H1 (cell line): ENCODE data around the gene GRIA4. TPM values are rescaled to one million over a fixed set of nuclear protein-coding genes. Genes with fewer than 3 reads are reported as not detected.

ENCODE experiments used
- CTCF ChIA-PET: fragments of 300-600 bp; sonication (Branson Sonifier 250); formaldehyde crosslinking; loops from one replicate; lab custom pipeline; 2021; ENCODE audit not compliant: partially characterized antibody; lab: Charles Lee
- POLR2A ChIA-PET: fragments of 300-600 bp; sonication (Branson Sonifier 250); formaldehyde crosslinking; loops from one replicate; lab custom pipeline; 2021; ENCODE audit warnings: inconsistent platforms; ENCODE audit not compliant: partially characterized antibody; lab: Charles Lee
- DNase-seq, 2 experiments: peaks; one replicate each; pipeline versions ENCODE4 v3.0.0 to v3.0.0-alpha.2; 2010 to 2022; ENCODE audit warnings: low spot score in 2 of 2, low read depth in 1 of 2, mixed read lengths in 1 of 2
- FAIRE-seq: peaks from 2 replicates; lab custom pipeline; 2011; peaks lifted over from hg19 to GRCh38; lab: Jason Lieb, UNC
- H2AFZ ChIP-seq: 2 replicates; pipeline ENCODE4 v1.8.1; 2012; ENCODE audit warnings: low read length, inconsistent platforms
- H2AK5ac ChIP-seq: 2 replicates; pipeline ENCODE4 v1.6.1; 2013; ENCODE audit warnings: low read depth, low read length
- H2BK120ac ChIP-seq: replicated peaks from 2 replicates; pipeline ENCODE3; 2013; ENCODE audit warnings: low read depth, low read length, inconsistent platforms
- H2BK12ac ChIP-seq: 2 replicates; pipeline ENCODE4 v1.6.1; 2013; ENCODE audit warnings: low read depth, low read length
- H2BK15ac ChIP-seq: 2 replicates; pipeline ENCODE4 v1.6.1; 2013; ENCODE audit warnings: low read length
- H2BK20ac ChIP-seq: 2 replicates; pipeline ENCODE4 v1.6.1; 2013; ENCODE audit warnings: low read length
- H2BK5ac ChIP-seq: 2 replicates; pipeline ENCODE4 v1.6.1; 2013; ENCODE audit warnings: low read depth, low read length
- H3K14ac ChIP-seq: 2 replicates; pipeline ENCODE4 v1.6.1; 2013; ENCODE audit warnings: inconsistent platforms; ENCODE audit not compliant: insufficient read length
- H3K18ac ChIP-seq: 2 replicates; pipeline ENCODE4 v1.6.1; 2013; ENCODE audit warnings: low read length; ENCODE audit errors: extremely low read depth
- H3K23ac ChIP-seq: 2 replicates; pipeline ENCODE4 v1.6.1; 2013; ENCODE audit warnings: inconsistent platforms; ENCODE audit not compliant: insufficient read length
- H3K23me2 ChIP-seq: 2 replicates; pipeline ENCODE4 v1.6.1; 2013; ENCODE audit warnings: low read depth, low read length
- H3K27ac ChIP-seq: 2 replicates; pipeline ENCODE4 v1.6.1; 2011; ENCODE audit warnings: low read depth, low read length, inconsistent platforms
- H3K27me3 ChIP-seq, 4 experiments: replicated peaks in 1 of 4; 1 replicate in 1 of 4; 2 replicates in 3 of 4; pipeline versions ENCODE4 v1.6.1 to v1.8.1; 2011 to 2013; ENCODE audit warnings: low read length in 3 of 4, mild to moderate bottlenecking in 3 of 4, inconsistent platforms in 2 of 4, mixed read lengths in 2 of 4, moderate library complexity in 1 of 4; ENCODE audit not compliant: control insufficient read depth in 3 of 4, insufficient read depth in 3 of 4; ENCODE audit errors: extremely low read depth in 1 of 4
- H3K36me3 ChIP-seq, 4 experiments: 2 replicates each; pipeline versions ENCODE4 v1.6.1 to v1.8.1; 2011 to 2013; ENCODE audit warnings: mild to moderate bottlenecking in 4 of 4, low read length in 3 of 4, moderate library complexity in 2 of 4, control low read depth in 1 of 4, inconsistent platforms in 1 of 4; ENCODE audit not compliant: insufficient read depth in 4 of 4, control insufficient read depth in 2 of 4
- H3K4ac ChIP-seq: replicated peaks from 2 replicates; pipeline ENCODE3; 2013; ENCODE audit warnings: low read length, low read depth, mixed read lengths, inconsistent platforms; ENCODE audit not compliant: insufficient read length
- H3K4me1 ChIP-seq, 4 experiments: replicated peaks in 1 of 4; 1 replicate in 1 of 4; 2 replicates in 3 of 4; pipeline versions ENCODE4 v1.6.1 to v1.8.1; 2011 to 2013; ENCODE audit warnings: low read length in 3 of 4, inconsistent platforms in 2 of 4, mixed read lengths in 1 of 4; ENCODE audit not compliant: insufficient read depth in 4 of 4, control insufficient read depth in 3 of 4
- H3K4me2 ChIP-seq, 2 experiments: 2 replicates each; pipeline versions ENCODE4 v1.6.1 to v1.8.1; 2011 to 2013; ENCODE audit warnings: low read depth in 2 of 2, low read length in 2 of 2, control low read depth in 1 of 2, inconsistent platforms in 1 of 2, mild to moderate bottlenecking in 1 of 2; ENCODE audit not compliant: insufficient read depth in 1 of 2
- H3K4me3 ChIP-seq, 4 experiments: fragments of 200-600, 300-600 bp in 1 of 4; sonication (generic), shearing (Covaris generic), sonication (Bioruptor Twin) in 1 of 4; 2 replicates each; pipeline versions ENCODE4 v1.5.1 to v1.8.1; 2011 to 2016; ENCODE audit warnings: low read length in 4 of 4, low read depth in 3 of 4, control low read depth in 2 of 4, inconsistent platforms in 2 of 4, mild to moderate bottlenecking in 2 of 4, mixed read lengths in 1 of 4, moderate library complexity in 1 of 4; ENCODE audit not compliant: insufficient read depth in 2 of 4; ENCODE audit errors: extremely low read depth in 1 of 4
- H3K56ac ChIP-seq: replicated peaks from 2 replicates; pipeline ENCODE3; 2013; ENCODE audit warnings: low read depth, mild to moderate bottlenecking, mixed read lengths, low read length, inconsistent platforms; ENCODE audit not compliant: insufficient read length
- H3K79me1 ChIP-seq: 2 replicates; pipeline ENCODE4 v1.6.1; 2013; ENCODE audit warnings: low read depth, low read length, control low read depth
- H3K79me2 ChIP-seq, 2 experiments: 2 replicates each; pipeline versions ENCODE4 v1.6.1 to v1.8.1; 2012 to 2013; ENCODE audit warnings: low read length in 2 of 2, mild to moderate bottlenecking in 2 of 2, inconsistent platforms in 1 of 2; ENCODE audit not compliant: insufficient read depth in 2 of 2, control insufficient read depth in 1 of 2
- H3K9ac ChIP-seq, 4 experiments: replicated peaks in 1 of 4; 1 replicate in 1 of 4; 2 replicates in 3 of 4; pipeline versions ENCODE4 v1.6.1 to v1.8.1; 2011 to 2013; ENCODE audit warnings: low read depth in 3 of 4, low read length in 3 of 4, control low read depth in 2 of 4, mild to moderate bottlenecking in 2 of 4, moderate library complexity in 2 of 4, inconsistent platforms in 1 of 4; ENCODE audit errors: extremely low read depth in 1 of 4
- H3K9me3 ChIP-seq, 2 experiments: 2 replicates each; pipeline versions ENCODE4 v1.6.1 to v1.8.1; 2012 to 2013; ENCODE audit warnings: mild to moderate bottlenecking in 2 of 2, moderate library complexity in 2 of 2, control low read depth in 1 of 2, inconsistent platforms in 1 of 2, low read depth in 1 of 2, low read length in 1 of 2, mixed read lengths in 1 of 2; ENCODE audit not compliant: insufficient read depth in 2 of 2
- H4K20me1 ChIP-seq, 2 experiments: replicated peaks in 1 of 2; 2 replicates each; pipeline versions ENCODE3 to v1.8.1; 2011 to 2013; ENCODE audit warnings: inconsistent platforms in 2 of 2, low read length in 2 of 2, mild to moderate bottlenecking in 1 of 2; ENCODE audit not compliant: insufficient read depth in 2 of 2, control insufficient read depth in 1 of 2
- H4K5ac ChIP-seq: 2 replicates; pipeline ENCODE4 v1.6.1; 2013; ENCODE audit warnings: low read length, low read depth, mixed read lengths, inconsistent platforms; ENCODE audit not compliant: insufficient read length
- H4K8ac ChIP-seq: 2 replicates; pipeline ENCODE4 v1.8.0; 2013; ENCODE audit warnings: mild to moderate bottlenecking, moderate library complexity, low read length, inconsistent platforms; ENCODE audit not compliant: insufficient read depth; ENCODE audit errors: extremely low read depth
- H4K91ac ChIP-seq: replicated peaks from 2 replicates; pipeline ENCODE3; 2013; ENCODE audit warnings: low read length, mixed read lengths, inconsistent platforms; ENCODE audit not compliant: insufficient read length
- CTCF ChIP-seq, 3 experiments: IDR thresholded peaks; 1 replicate in 2 of 3; 2 replicates in 1 of 3; pipeline versions ENCODE4 v1.5.1 to v1.6.1; 2011; ENCODE audit warnings: low read length in 3 of 3, mild to moderate bottlenecking in 3 of 3, inconsistent platforms in 2 of 3, low read depth in 1 of 3, moderate library complexity in 1 of 3; ENCODE audit not compliant: insufficient read depth in 1 of 3; ENCODE audit errors: control extremely low read depth in 1 of 3
- GTF2F1 ChIP-seq: IDR thresholded peaks from 2 replicates; pipeline ENCODE4 v1.6.1; 2012; ENCODE audit warnings: low read depth, low read length, improper control_type of control experiment, borderline replicate concordance
- RAD21 ChIP-seq, 2 experiments: IDR thresholded peaks in 1 of 2; conservative IDR thresholded peaks in 1 of 2; 2 replicates each; pipeline ENCODE4 v1.6.1; 2011; ENCODE audit warnings: low read depth in 2 of 2, low read length in 2 of 2, improper control_type of control experiment in 1 of 2, inconsistent platforms in 1 of 2, mild to moderate bottlenecking in 1 of 2, moderate library complexity in 1 of 2
- RXRA ChIP-seq: IDR thresholded peaks from 2 replicates; pipeline ENCODE4 v1.6.1; 2011; ENCODE audit warnings: low read depth, mild to moderate bottlenecking, low read length, moderate library complexity; ENCODE audit not compliant: insufficient read depth
- SUZ12 ChIP-seq: fragments of 200-600 bp; sonication (generic); IDR thresholded peaks from 2 replicates; pipeline ENCODE4 v1.6.1; 2012; ENCODE audit warnings: mild to moderate bottlenecking, inconsistent platforms, low read length, moderate library complexity, mixed read lengths
- WGBS, 2 experiments: shearing (Covaris generic) in 1 of 2; methylation state at CpG; one replicate each; pipeline versions ENCODE4 v1.1.6 to v1.1.7; 2013 to 2015; ENCODE audit warnings: low lambda C conversion rate in 2 of 2, mixed read lengths in 2 of 2, inconsistent platforms in 1 of 2, low coverage in 1 of 2, missing lambda C conversion rate in 1 of 2; ENCODE audit not compliant: insufficient replicate concordance in 2 of 2, insufficient coverage in 1 of 2, insufficient read length in 1 of 2; ENCODE audit errors: extremely low coverage in 1 of 2, missing lambda C conversion rate in 1 of 2; 5-methylcytosine and 5-hydroxymethylcytosine counted together
- polyA plus RNA-seq, 7 experiments: library from polyadenylated mRNA; depleted of rRNA in 3 of 7; stranded (reverse) in 5 of 7; unstranded in 2 of 7; fragments of >200 nt in 5 of 7; fragments of 200-250 nt in 2 of 7; gene quantifications; 1 replicate in 5 of 7; 2 replicates in 1 of 7; 4 replicates in 1 of 7; pipeline versions ENCODE4 v1.2.1 to v1.2.3, GENCODE V29; 2011 to 2013; ENCODE audit warnings: missing spikeins in 2 of 7, mixed read lengths in 2 of 7
- total RNA-seq: library from RNA; stranded (reverse); fragmentation: NEBNext Ultra II Directional; extraction: Animal tissue kit (Norgen Biotek cat#: 25700); gene quantifications from 2 replicates; pipeline ENCODE4 v1.2.1, GENCODE V29; 2021

The GRIA4 gene
- total and polyA plus RNA-seq, 2 of the 8 experiments (the other 6 are each of a cell fraction or from before 2014, with no cell fraction given): 12.5 to 21.8 TPM

- Histone ChIP-seq H3K79me2 (no peaks in the 10 kb centered on the region), H3K4me3 (no peak overlapping the region), H2BK15ac (no peak overlapping the region), H3K9me3 (no peaks in the 10 kb centered on the region), H4K20me1 (no peaks in the 10 kb centered on the region), H3K79me1 (no peaks in the 10 kb centered on the region), H3K14ac (no peak overlapping the region), H3K4me1 (no peaks in the 10 kb centered on the region), H4K5ac (no peak overlapping the region), H3K27me3 (no peaks in the 10 kb centered on the region), H4K8ac (no peak overlapping the region), H2BK12ac (no peak overlapping the region), H3K36me3 (no peaks in the 10 kb centered on the region), H4K91ac (no peak overlapping the region), H3K4me2 (no peak overlapping the region), H2BK5ac (no peak overlapping the region), H3K56ac (no peak overlapping the region), H3K18ac (no peak overlapping the region), H3K23me2 (no peaks in the 10 kb centered on the region), H2BK20ac (no peak overlapping the region), H3K4ac (no peak overlapping the region), H3K9ac (no peak overlapping the region), H2AK5ac (no peak overlapping the region), H3K23ac (no peak overlapping the region), H2BK120ac (no peak overlapping the region), H3K27ac (no peak overlapping the region), H2AFZ (no peak overlapping the region)
- FAIRE-seq (no peak), DNase-seq (no peak)
- POLR2A ChIA-PET: no interaction called here
- 100% methylated on average over 2 of the region's 2 CpGs; no CpG with 5 or more reads in 1 of the 2 experiments for WGBS, 2 experiments
- CTCF ChIA-PET: no interaction called here
- TF ChIP-seq RXRA (no peak), GTF2F1 (no peak), SUZ12 (no peak), RAD21 (IDR thresholded peaks at IDR 0.05 in 1 of 2, conservative IDR thresholded peaks at IDR 0.05 in 1 of 2; ENCODE audit: low read depth in 2 of 2, low read length in 2 of 2) (no peak), CTCF (IDR thresholded peaks at IDR 0.05; ENCODE audit: control extremely low read depth in 1 of 3, insufficient read depth in 1 of 3, low read depth in 1 of 3, low read length in 3 of 3) (no peak)
Observed at GRCh38 chr11:105769627-105770026, 159.8 kb downstream of the GRIA4 start.
